K562 (cell line): ENCODE data around the gene LGALS3. TPM values are rescaled to one million over a fixed set of nuclear protein-coding genes. Genes with fewer than 3 reads are reported as not detected.

Experiments
- ATAC-seq: fragments of 200-7000 bp; cut with Tn5 transposase; 3 replicates; pipeline ENCODE4 v1.9.1; 2020; ENCODE audit warnings: moderate library complexity
- BruUV-seq: library from RNA; stranded (reverse); fragments of 400-500 nt; replicated peaks from 2 replicates; lab custom pipeline; 2021; lab: Mats Ljungman, UMichigan
- CTCF ChIA-PET: fragments of 300-600 bp; formaldehyde crosslinking; extraction: SDS; loops from one replicate; lab custom pipeline; 2021; ENCODE audit warnings: low intra/inter-chr PET ratio; lab: Yijun Ruan, JAX
- POLR2A ChIA-PET: fragments of 300-600, 350-650 bp; sonication (Branson Sonifier 250); formaldehyde crosslinking; extraction: SDS; loops from one replicate; lab custom pipeline; 2021; ENCODE audit warnings: antibody characterized with exemption, inconsistent platforms; lab: Yijun Ruan, JAX
- DNase-seq, 4 experiments: peaks; one replicate each; pipeline versions ENCODE4 v3.0.0 to v3.0.0-alpha.2; 2011 to 2018; ENCODE audit warnings: low spot score in 3 of 4, mixed read lengths in 3 of 4; ENCODE audit errors: extremely low read depth in 1 of 4
- FAIRE-seq: peaks from 2 replicates; lab custom pipeline; 2011; peaks lifted over from hg19 to GRCh38; lab: Jason Lieb, UNC
- H2AFZ ChIP-seq: 2 replicates; pipeline ENCODE4 v1.6.0; 2011; ENCODE audit warnings: low read depth, low read length, control low read depth, inconsistent platforms
- H3K27ac ChIP-seq: fragments of 200-600 bp; 3 replicates; pipeline ENCODE4 v1.8.0; 2011; ENCODE audit warnings: low read depth, mild to moderate bottlenecking, control low read depth, inconsistent platforms, low read length, moderate library complexity, mixed read lengths; ENCODE audit errors: extremely low read depth
- H3K27me3 ChIP-seq, 2 experiments: fragments of 300-600 bp in 1 of 2; 2 replicates in 1 of 2; 3 replicates in 1 of 2; pipeline versions ENCODE4 v1.6.0 to v1.8.0; 2011; ENCODE audit warnings: inconsistent platforms in 2 of 2, low read length in 2 of 2, mild to moderate bottlenecking in 1 of 2, mixed read lengths in 1 of 2, moderate library complexity in 1 of 2; ENCODE audit not compliant: control insufficient read depth in 2 of 2, insufficient read depth in 2 of 2
- H3K36me3 ChIP-seq: fragments of 300-600 bp; 3 replicates; pipeline ENCODE4 v1.8.0; 2011; ENCODE audit warnings: mild to moderate bottlenecking, low read length, inconsistent platforms; ENCODE audit not compliant: control insufficient read depth, insufficient read depth
- H3K4me1 ChIP-seq, 2 experiments: fragments of 200-600 bp in 1 of 2; replicated peaks in 1 of 2; 2 replicates in 1 of 2; 3 replicates in 1 of 2; pipeline versions ENCODE4 v1.5.1 to v1.8.0; 2011; ENCODE audit warnings: inconsistent platforms in 2 of 2, low read length in 2 of 2, mild to moderate bottlenecking in 1 of 2, mixed read lengths in 1 of 2, moderate library complexity in 1 of 2; ENCODE audit not compliant: control insufficient read depth in 2 of 2, insufficient read depth in 2 of 2
- H3K4me2 ChIP-seq: 2 replicates; pipeline ENCODE4 v1.6.1; 2011; ENCODE audit warnings: low read length, control low read depth, inconsistent platforms, mixed read lengths; ENCODE audit not compliant: insufficient read depth
- H3K4me3 ChIP-seq: fragments of 200-600 bp; sonication (generic), shearing (Covaris generic); 2 replicates; pipeline ENCODE4 v1.5.1; 2016; ENCODE audit warnings: control low read depth, inconsistent platforms
- H3K79me2 ChIP-seq: fragments of 200-600 bp; 3 replicates; pipeline ENCODE4 v1.8.0; 2011; ENCODE audit warnings: low read length, inconsistent platforms; ENCODE audit not compliant: control insufficient read depth, insufficient read depth
- H3K9ac ChIP-seq, 2 experiments: 2 replicates each; pipeline versions ENCODE4 v1.6.0 to v1.6.1; 2011; ENCODE audit warnings: low read depth in 2 of 2, low read length in 2 of 2, control low read depth in 1 of 2, inconsistent platforms in 1 of 2, mild to moderate bottlenecking in 1 of 2, mixed read lengths in 1 of 2; ENCODE audit not compliant: insufficient read depth in 1 of 2
- H3K9me1 ChIP-seq: one replicate; pipeline ENCODE4 v1.6.0; 2011; ENCODE audit warnings: inconsistent platforms, mild to moderate bottlenecking, low read length, moderate library complexity; ENCODE audit not compliant: control insufficient read depth, insufficient read depth
- H3K9me3 ChIP-seq: replicated peaks from 2 replicates; pipeline ENCODE4 v1.5.1; 2011; ENCODE audit warnings: low read depth, low read length, inconsistent platforms; ENCODE audit not compliant: control insufficient read depth, insufficient read depth
- H4K20me1 ChIP-seq: replicated peaks from 2 replicates; pipeline ENCODE4 v1.6.1; 2011; ENCODE audit warnings: low read length, inconsistent platforms, mixed read lengths; ENCODE audit not compliant: control insufficient read depth, insufficient read depth
- ATF2 ChIP-seq: sonication (generic); formaldehyde crosslinking; IDR thresholded peaks from 2 replicates; pipeline ENCODE4 v1.8.1; 2022; ENCODE audit warnings: missing genetic modification reagents
- CBFB ChIP-seq: sonication (generic); formaldehyde crosslinking; IDR thresholded peaks from 2 replicates; pipeline ENCODE4 v1.4.0; 2020; ENCODE audit warnings: mild to moderate bottlenecking, missing genetic modification reagents
- EHMT2 ChIP-seq: fragments of 450-650 bp; IDR thresholded peaks from 2 replicates; pipeline ENCODE4 v1.6.1; 2018; ENCODE audit warnings: antibody characterized with exemption
- GTF2F1 ChIP-seq: IDR thresholded peaks from 2 replicates; pipeline ENCODE4 v1.6.1; 2011; ENCODE audit warnings: low read depth, low read length, improper control_type of control experiment
- HMGXB4 ChIP-seq: sonication (generic); formaldehyde crosslinking; IDR thresholded peaks from 2 replicates; pipeline ENCODE4 v1.8.1; 2023; ENCODE audit warnings: mild to moderate bottlenecking, missing genetic modification reagents
- NCOA6 ChIP-seq: fragments of 450-650 bp; IDR thresholded peaks from 2 replicates; pipeline ENCODE4 v1.6.1; 2017; ENCODE audit warnings: mild to moderate bottlenecking
- NFXL1 ChIP-seq: fragments of 450-650 bp; formaldehyde crosslinking; IDR thresholded peaks from 2 replicates; pipeline ENCODE4 v1.4.0; 2021; ENCODE audit warnings: mild to moderate bottlenecking
- SMAD3 ChIP-seq: fragments of 450-650 bp; formaldehyde crosslinking; conservative IDR thresholded peaks from 2 replicates; pipeline ENCODE4 v1.4.0; 2020; ENCODE audit warnings: mild to moderate bottlenecking
- SREBF1 ChIP-seq: fragments of 150-350 bp; IDR thresholded peaks from 2 replicates; pipeline ENCODE4 v1.6.1; 2014; ENCODE audit warnings: antibody characterized with exemption, low read depth, low read length, borderline replicate concordance
- TAF9B ChIP-seq: fragments of 450-650 bp; IDR thresholded peaks from 2 replicates; pipeline ENCODE4 v1.6.1; 2018; ENCODE audit warnings: mild to moderate bottlenecking; ENCODE audit not compliant: partially characterized antibody
- ZNF408 ChIP-seq: fragments of 250-450 bp; sonication (Bioruptor Pico); IDR thresholded peaks from 2 replicates; pipeline ENCODE4 v1.4.0; 2020; ENCODE audit warnings: low read depth, mild to moderate bottlenecking, moderate library complexity
- ZNF586 ChIP-seq: fragments of 450-650 bp; formaldehyde crosslinking; conservative IDR thresholded peaks from 2 replicates; pipeline ENCODE4 v1.4.0; 2020; ENCODE audit warnings: mild to moderate bottlenecking, moderate library complexity
- WGBS: fragments of 100-300 bp; shearing (Covaris generic); methylation state at CpG from one replicate; pipeline ENCODE4 v1.1.6; 2016; ENCODE audit warnings: low coverage, mixed read lengths; ENCODE audit not compliant: insufficient coverage; ENCODE audit errors: missing lambda C conversion rate; 5-methylcytosine and 5-hydroxymethylcytosine counted together
- in situ Hi-C: fragments of 300-500 bp; cut with MboI; formaldehyde crosslinking; loops from 4 replicates; pipeline ENCODE4 v1.15.0; 2018; ENCODE audit warnings: inconsistent platforms, mixed read lengths
- intact Hi-C: fragments of 100-400 bp; cut with micrococcal nuclease; formaldehyde crosslinking; loops from 2 replicates; pipeline ENCODE4 v1.14.2; 2022
- polyA plus RNA-seq, 8 experiments: library from polyadenylated mRNA; depleted of rRNA in 4 of 8; stranded (reverse) in 5 of 8; unstranded in 3 of 8; fragments of >200 nt; fragmentation: Nextera tagmentation in 2 of 8; fragmentation: Illumina TruSeq in 1 of 8; extraction: Ambion mirVana in 2 of 8; extraction: Trizol in 1 of 8; gene quantifications; 2 replicates each; pipeline versions ENCODE4 v1.2.1 to v1.2.3, GENCODE V29; 2011 to 2014; ENCODE audit warnings: inconsistent platforms in 1 of 8, missing spikeins in 1 of 8
- total RNA-seq, 7 experiments: library from RNA; depleted of rRNA in 6 of 7; stranded (reverse); fragments of >200 nt in 6 of 7; fragmentation: Illumina TruSeq in 2 of 7; extraction: Trizol in 2 of 7; gene quantifications; 2 replicates each; pipeline versions ENCODE4 v1.2.1 to v1.2.3, GENCODE V29; 2011 to 2021; ENCODE audit warnings: low replicate concordance in 1 of 7
- TF ChIP-seq, protein P1 (sequence below): sonication (generic); formaldehyde crosslinking; IDR thresholded peaks from 2 replicates; pipeline ENCODE4 v1.8.0; 2023; ENCODE audit warnings: mild to moderate bottlenecking, missing genetic modification reagents
- TF ChIP-seq, protein P2 (sequence below): fragments of 250-450 bp; sonication (Bioruptor Pico); IDR thresholded peaks from 2 replicates; pipeline ENCODE4 v1.9.0; 2021; ENCODE audit warnings: mild to moderate bottlenecking

LGALS3 gene
- total and polyA plus RNA-seq, 9 of the 15 experiments (the other 6 are each of a cell fraction or from before 2014, with no cell fraction given) = 0.04 to 1.9 (median 1.1) TPM

GRCh38 chr14:55139696-55140509 lies 10.9 kb downstream of the LGALS3 start:
- in situ Hi-C loops (no loop called here), intact Hi-C loops (no loop called here)
- ChIA-PET POLR2A (interaction anchor here (0.6 kb wide), 1 partner anchor 18 kb away, joined by 3 read pairs; no protein-coding TSS in a partner anchor), CTCF (no interaction called here)
- ATAC-seq = no peak
- no peaks in the 10 kb centered on the region for H3K27me3 ChIP-seq
- peaks cover 9% of the 10 kb centered on the region; the same call in 1 of the 3 replicates for H3K36me3 ChIP-seq
- H3K27ac ChIP-seq = no peak overlapping the region
- DNase-seq = no peak
- no peaks in the 10 kb centered on the region for H3K9me1 ChIP-seq
- H3K4me2 ChIP-seq = no peak overlapping the region
- H2AFZ ChIP-seq = no peak overlapping the region
- no TSS peak for BruUV-seq
- no peaks in the 10 kb centered on the region for H3K79me2 ChIP-seq
- H4K20me1 ChIP-seq = no peaks in the 10 kb centered on the region
- H3K9ac ChIP-seq = no peak overlapping the region
- FAIRE-seq = no peak
- H3K4me1 ChIP-seq = peaks cover 0 to 4% of the 10 kb centered on the region in 2 experiments; a peak in 1 of 5 replicates
- no peaks in the 10 kb centered on the region for H3K9me3 ChIP-seq
- 68% methylated on average over 4 of the region's 4 CpGs for WGBS
- no peak overlapping the region for H3K4me3 ChIP-seq
- TF ChIP-seq ZNF408 (CRISPR knock-in tag) (no peak), ATF2 (CRISPR knock-in tag) (no peak), ZNF586 (CRISPR knock-in tag) (no peak), HMGXB4 (no peak), NFXL1 (CRISPR knock-in tag) (no peak), SREBF1 (no peak), NCOA6 (no peak), EHMT2 (no peak), SMAD3 (no peak), CBFB (CRISPR knock-in tag) (no peak), GTF2F1 (no peak), TAF9B (no peak)
- TF ChIP-seq, protein P1, sequence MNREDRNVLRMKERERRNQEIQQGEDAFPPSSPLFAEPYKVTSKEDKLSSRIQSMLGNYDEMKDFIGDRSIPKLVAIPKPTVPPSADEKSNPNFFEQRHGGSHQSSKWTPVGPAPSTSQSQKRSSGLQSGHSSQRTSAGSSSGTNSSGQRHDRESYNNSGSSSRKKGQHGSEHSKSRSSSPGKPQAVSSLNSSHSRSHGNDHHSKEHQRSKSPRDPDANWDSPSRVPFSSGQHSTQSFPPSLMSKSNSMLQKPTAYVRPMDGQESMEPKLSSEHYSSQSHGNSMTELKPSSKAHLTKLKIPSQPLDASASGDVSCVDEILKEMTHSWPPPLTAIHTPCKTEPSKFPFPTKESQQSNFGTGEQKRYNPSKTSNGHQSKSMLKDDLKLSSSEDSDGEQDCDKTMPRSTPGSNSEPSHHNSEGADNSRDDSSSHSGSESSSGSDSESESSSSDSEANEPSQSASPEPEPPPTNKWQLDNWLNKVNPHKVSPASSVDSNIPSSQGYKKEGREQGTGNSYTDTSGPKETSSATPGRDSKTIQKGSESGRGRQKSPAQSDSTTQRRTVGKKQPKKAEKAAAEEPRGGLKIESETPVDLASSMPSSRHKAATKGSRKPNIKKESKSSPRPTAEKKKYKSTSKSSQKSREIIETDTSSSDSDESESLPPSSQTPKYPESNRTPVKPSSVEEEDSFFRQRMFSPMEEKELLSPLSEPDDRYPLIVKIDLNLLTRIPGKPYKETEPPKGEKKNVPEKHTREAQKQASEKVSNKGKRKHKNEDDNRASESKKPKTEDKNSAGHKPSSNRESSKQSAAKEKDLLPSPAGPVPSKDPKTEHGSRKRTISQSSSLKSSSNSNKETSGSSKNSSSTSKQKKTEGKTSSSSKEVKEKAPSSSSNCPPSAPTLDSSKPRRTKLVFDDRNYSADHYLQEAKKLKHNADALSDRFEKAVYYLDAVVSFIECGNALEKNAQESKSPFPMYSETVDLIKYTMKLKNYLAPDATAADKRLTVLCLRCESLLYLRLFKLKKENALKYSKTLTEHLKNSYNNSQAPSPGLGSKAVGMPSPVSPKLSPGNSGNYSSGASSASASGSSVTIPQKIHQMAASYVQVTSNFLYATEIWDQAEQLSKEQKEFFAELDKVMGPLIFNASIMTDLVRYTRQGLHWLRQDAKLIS = no peak
- TF ChIP-seq, protein P2, sequence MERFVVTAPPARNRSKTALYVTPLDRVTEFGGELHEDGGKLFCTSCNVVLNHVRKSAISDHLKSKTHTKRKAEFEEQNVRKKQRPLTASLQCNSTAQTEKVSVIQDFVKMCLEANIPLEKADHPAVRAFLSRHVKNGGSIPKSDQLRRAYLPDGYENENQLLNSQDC (CRISPR knock-in tag) = no peak
